MG63 (cell line): ENCODE data around the gene GAB2. TPM values are rescaled to one million over a fixed set of nuclear protein-coding genes. Genes with fewer than 3 reads are reported as not detected.
"Not testable (repeated sequence)": the region's sequence is repeated elsewhere in the genome, so short reads cannot be mapped to it uniquely, and the experiment has no call there.

ENCODE experiments used
- DNase-seq: peaks from one replicate; pipeline ENCODE4 v3.0.0-alpha.2; 2020
- H3K27me3 ChIP-seq: fragments of 250-450 bp; sonication (Bioruptor Pico); 2 replicates; pipeline ENCODE4 v1.5.1; 2020; ENCODE audit warnings: mild to moderate bottlenecking, moderate library complexity
- H3K36me3 ChIP-seq: fragments of 250-450 bp; sonication (Bioruptor Pico); 2 replicates; pipeline ENCODE4 v1.5.1; 2020; ENCODE audit warnings: mild to moderate bottlenecking, moderate library complexity
- H3K4me3 ChIP-seq: fragments of 250-450 bp; sonication (Bioruptor Pico); 2 replicates; pipeline ENCODE4 v1.5.1; 2020; ENCODE audit warnings: mild to moderate bottlenecking, moderate library complexity
- H3K9me3 ChIP-seq: fragments of 250-450 bp; sonication (Bioruptor Pico); 2 replicates; pipeline ENCODE4 v1.5.1; 2020; ENCODE audit warnings: mild to moderate bottlenecking, moderate library complexity
- total RNA-seq: library from RNA; depleted of rRNA; stranded (reverse); fragments of >200 nt; shearing (Covaris generic); gene quantifications from 2 replicates; pipeline ENCODE4 v1.2.3, GENCODE V29; 2014; ENCODE audit warnings: low replicate concordance

The GAB2 gene
- total RNA-seq, 1 experiment from 2014 or later, result under 0.01 TPM

GRCh38 chr11:78295991-78296930 lies 121.4 kb downstream of the GAB2 start:
- H3K27me3 ChIP-seq, result no peaks in the 10 kb centered on the region
- H3K4me3 ChIP-seq, result no peak overlapping the region
- peak; percentile 9 for DNase-seq
- H3K9me3 ChIP-seq, result no peaks in the 10 kb centered on the region
- H3K36me3 ChIP-seq, result no peaks in the 10 kb centered on the region

- no peaks in the 10 kb centered on the region for H3K9me3 ChIP-seq
- DNase-seq, result no peak
- no peaks in the 10 kb centered on the region for H3K36me3 ChIP-seq
Measured at GRCh38 chr11:78295347-78295746, 122.3 kb downstream of the GAB2 start.

DNA sequence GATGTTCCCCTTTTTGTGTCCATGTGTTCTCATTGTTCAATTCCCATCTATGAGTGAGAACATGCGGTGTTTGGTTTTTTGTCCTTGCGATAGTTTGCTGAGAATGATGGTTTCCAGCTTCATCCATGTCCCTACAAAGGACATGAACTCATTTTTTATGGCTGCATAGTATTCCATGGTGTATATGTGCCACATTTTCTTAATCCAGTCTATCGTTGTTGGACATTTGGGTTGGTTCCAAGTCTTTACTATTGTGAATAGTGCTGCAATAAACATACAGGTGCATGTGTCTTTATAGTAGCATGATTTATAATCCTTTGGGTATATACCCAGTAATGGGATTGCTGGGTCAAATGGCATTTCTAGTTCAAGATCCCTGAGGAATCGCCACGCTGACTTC lies 123.5 kb downstream of the GAB2 start:
- DNase-seq, H3K27me3 ChIP-seq, H3K9me3 ChIP-seq: not testable (repeated sequence)

More at GRCh38 chr11:78295347-78295746, 122.3 kb downstream of the GAB2 start:
- H3K27me3 ChIP-seq, result no peaks in the 10 kb centered on the region
- H3K4me3 ChIP-seq, result no peak overlapping the region

GRCh38 chr11:78293536-78293935 lies 124.1 kb downstream of the GAB2 start:
- Histone ChIP-seq H3K4me3 (no peak overlapping the region), H3K9me3 (no peaks in the 10 kb centered on the region), H3K27me3 (no peaks in the 10 kb centered on the region), H3K36me3 (no peaks in the 10 kb centered on the region)
- DNase-seq, result no peak

More for the DNA sequence above, 123.5 kb downstream of the GAB2 start:
- not testable (repeated sequence) for H3K36me3 ChIP-seq, H3K4me3 ChIP-seq

DNA sequence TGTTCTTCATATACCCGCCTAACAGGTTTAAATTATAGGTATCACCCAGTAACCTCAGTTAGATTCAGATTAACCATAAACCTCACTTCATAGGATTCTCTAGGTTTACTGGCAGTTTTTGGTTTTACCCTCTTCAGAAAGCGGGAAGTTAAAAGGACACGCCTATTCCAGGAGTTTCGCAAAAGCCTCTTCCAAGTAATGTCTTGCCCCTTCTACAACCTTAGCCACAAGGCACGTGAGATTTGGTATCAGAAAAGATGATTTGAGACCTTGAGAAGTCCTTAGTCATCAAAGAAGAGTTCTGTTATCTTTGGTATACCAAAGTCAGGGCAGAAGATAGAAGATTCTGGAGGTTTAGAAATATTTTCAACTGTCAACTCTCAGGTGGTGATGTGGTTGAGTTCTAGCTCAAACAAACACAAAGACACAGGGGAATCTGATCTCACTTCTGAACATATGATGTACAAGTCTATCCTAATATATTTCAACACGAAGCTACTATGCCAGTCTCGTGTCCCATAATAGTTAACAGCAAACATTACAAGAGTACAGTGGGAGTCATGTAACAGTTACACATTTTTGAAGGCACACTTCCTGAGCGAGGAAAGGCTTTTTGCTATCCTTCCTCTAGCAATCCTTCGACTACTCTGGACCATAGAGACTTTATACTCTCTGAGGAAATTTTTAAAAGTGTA lies 125.4 kb downstream of the GAB2 start:
- DNase-seq, result no peak
- H3K9me3 ChIP-seq, result no peaks in the 10 kb centered on the region
- H3K36me3 ChIP-seq, result no peaks in the 10 kb centered on the region
- H3K27me3 ChIP-seq, result no peaks in the 10 kb centered on the region
- H3K4me3 ChIP-seq, result no peak overlapping the region

GRCh38 chr11:78291503-78292108 lies 126.0 kb downstream of the GAB2 start:
- no peaks in the 10 kb centered on the region for H3K27me3 ChIP-seq
- H3K4me3 ChIP-seq, result no peak overlapping the region
- H3K9me3 ChIP-seq, result no peaks in the 10 kb centered on the region
- no peaks in the 10 kb centered on the region for H3K36me3 ChIP-seq
- DNase-seq, result no peak

GRCh38 chr11:78290293-78291176 lies 127.1 kb downstream of the GAB2 start:
- H3K36me3 ChIP-seq, result no peaks in the 10 kb centered on the region
- no peaks in the 10 kb centered on the region for H3K9me3 ChIP-seq
- H3K4me3 ChIP-seq, result no peak overlapping the region
- DNase-seq, result no peak
- H3K27me3 ChIP-seq, result 0 out of 2 replicates have a peak, but pooled peaks cover 4% of the 10 kb centered on the region

DNA sequence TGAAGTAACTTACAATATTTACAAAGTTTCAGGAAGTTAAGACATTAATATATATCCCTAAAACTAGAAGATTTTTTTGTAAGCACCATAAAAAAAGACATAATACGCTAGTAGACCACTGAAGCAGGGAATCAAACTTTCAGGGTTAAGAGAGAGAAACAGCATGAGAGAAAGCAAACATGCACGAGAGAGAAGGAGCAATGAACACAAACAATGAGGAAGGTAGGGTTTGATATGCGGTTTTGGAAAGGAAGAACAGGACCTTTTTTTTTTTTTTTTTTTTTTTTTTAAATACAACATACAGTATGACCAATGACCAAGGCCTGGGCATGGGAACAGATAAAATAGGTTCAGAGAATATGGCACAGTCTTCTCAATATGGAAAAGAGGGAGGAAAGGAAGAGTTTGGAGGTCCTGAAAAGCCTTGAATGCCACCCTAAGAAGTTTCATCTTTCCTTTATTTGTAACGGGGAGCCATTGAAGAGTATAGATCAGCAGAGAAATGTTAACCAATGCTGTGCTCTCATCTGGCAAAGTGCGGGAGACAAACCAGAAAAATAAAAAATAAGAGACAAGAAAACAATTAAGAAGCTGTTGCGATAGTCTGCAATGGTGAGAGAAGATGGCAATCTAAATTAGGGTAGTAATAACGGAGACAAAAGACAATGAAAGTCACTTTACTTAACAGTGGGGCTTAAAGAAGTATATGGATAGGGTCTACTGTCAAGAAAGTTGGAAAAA lies 127.9 kb downstream of the GAB2 start:
- no peak overlapping the region for H3K4me3 ChIP-seq
- no peaks in the 10 kb centered on the region for H3K36me3 ChIP-seq
- H3K9me3 ChIP-seq, result no peaks in the 10 kb centered on the region
- 0 out of 2 replicates have a peak, but pooled peaks cover 4% of the 10 kb centered on the region for H3K27me3 ChIP-seq
- no peak for DNase-seq

GRCh38 chr11:78284260-78284659 lies 133.4 kb downstream of the GAB2 start:
- H3K27me3 ChIP-seq, result 0 out of 2 replicates have a peak, but pooled peaks cover 6% of the 10 kb centered on the region
- H3K4me3 ChIP-seq, result no peak overlapping the region
- DNase-seq, result no peak
- no peaks in the 10 kb centered on the region for H3K36me3 ChIP-seq
- no peaks in the 10 kb centered on the region for H3K9me3 ChIP-seq

- H3K27me3 ChIP-seq, result 0 out of 2 replicates have a peak, but pooled peaks cover 6% of the 10 kb centered on the region
- no peak overlapping the region for H3K4me3 ChIP-seq
- DNase-seq, result no peak
- no peaks in the 10 kb centered on the region for H3K36me3 ChIP-seq
- no peaks in the 10 kb centered on the region for H3K9me3 ChIP-seq
Measured at GRCh38 chr11:78282821-78283220, 134.8 kb downstream of the GAB2 start.

DNA sequence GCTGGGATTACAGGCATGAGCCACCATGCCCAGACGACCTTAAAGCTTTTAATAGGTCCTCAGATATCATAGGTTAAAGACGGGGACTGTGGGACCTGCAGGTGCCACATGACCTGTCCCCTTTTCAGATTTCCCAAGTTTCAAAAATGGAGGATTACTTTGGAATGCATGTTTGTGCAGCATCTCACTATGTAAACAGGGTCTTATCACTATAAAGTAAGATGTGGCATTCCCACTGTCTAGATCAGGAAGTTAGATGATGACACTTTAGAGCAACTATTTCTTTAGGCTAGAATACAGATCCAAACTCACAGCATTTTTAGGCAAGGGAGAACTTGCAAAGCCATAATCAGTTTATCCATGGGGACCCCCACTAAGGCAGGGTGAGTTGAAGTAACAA lies 136.1 kb downstream of the GAB2 start:
- no peak for DNase-seq
- Histone ChIP-seq H3K9me3 (no peaks in the 10 kb centered on the region), H3K36me3 (no peaks in the 10 kb centered on the region), H3K4me3 (no peak overlapping the region), H3K27me3 (0 out of 2 replicates have a peak, but pooled peaks cover 6% of the 10 kb centered on the region)

- Histone ChIP-seq H3K9me3 (peaks cover under 1% of the 10 kb centered on the region; the same call in 1 of the 2 replicates), H3K27me3 (no peaks in the 10 kb centered on the region), H3K4me3 (no peak overlapping the region), H3K36me3 (no peaks in the 10 kb centered on the region)
- DNase-seq, result no peak
Measured at GRCh38 chr11:78277314-78277994, 140.2 kb downstream of the GAB2 start.

- Histone ChIP-seq H3K27me3 (no peaks in the 10 kb centered on the region), H3K36me3 (no peaks in the 10 kb centered on the region), H3K9me3 (peaks cover 2% of the 10 kb centered on the region; the same call in 1 of the 2 replicates), H3K4me3 (no peak overlapping the region)
- no peak for DNase-seq
Measured at GRCh38 chr11:78276311-78276710, 141.3 kb downstream of the GAB2 start.

DNA sequence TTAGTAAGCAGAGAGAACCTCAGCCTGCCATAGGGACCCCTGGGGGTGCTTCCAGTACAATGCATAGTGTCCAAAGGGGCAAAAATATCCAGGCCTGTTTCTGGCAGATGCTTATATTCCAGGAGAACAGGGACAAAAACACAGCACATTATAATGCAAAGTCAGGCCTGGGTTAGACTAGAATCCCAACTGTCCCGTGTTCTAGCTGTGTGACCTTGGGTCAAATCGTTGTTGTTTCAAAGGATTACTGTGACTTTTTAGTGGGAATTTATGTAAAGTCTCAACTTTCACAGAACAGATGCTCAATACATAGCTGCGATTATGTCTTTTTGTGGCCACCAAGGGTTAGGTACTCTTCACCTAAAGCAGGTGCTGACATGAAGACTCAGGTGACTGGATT lies 142.9 kb downstream of the GAB2 start:
- H3K27me3 ChIP-seq, result no peaks in the 10 kb centered on the region
- no peak overlapping the region for H3K4me3 ChIP-seq
- DNase-seq, result no peak
- peaks cover 2% of the 10 kb centered on the region; the same call in 1 of the 2 replicates for H3K9me3 ChIP-seq
- H3K36me3 ChIP-seq, result no peaks in the 10 kb centered on the region

DNA sequence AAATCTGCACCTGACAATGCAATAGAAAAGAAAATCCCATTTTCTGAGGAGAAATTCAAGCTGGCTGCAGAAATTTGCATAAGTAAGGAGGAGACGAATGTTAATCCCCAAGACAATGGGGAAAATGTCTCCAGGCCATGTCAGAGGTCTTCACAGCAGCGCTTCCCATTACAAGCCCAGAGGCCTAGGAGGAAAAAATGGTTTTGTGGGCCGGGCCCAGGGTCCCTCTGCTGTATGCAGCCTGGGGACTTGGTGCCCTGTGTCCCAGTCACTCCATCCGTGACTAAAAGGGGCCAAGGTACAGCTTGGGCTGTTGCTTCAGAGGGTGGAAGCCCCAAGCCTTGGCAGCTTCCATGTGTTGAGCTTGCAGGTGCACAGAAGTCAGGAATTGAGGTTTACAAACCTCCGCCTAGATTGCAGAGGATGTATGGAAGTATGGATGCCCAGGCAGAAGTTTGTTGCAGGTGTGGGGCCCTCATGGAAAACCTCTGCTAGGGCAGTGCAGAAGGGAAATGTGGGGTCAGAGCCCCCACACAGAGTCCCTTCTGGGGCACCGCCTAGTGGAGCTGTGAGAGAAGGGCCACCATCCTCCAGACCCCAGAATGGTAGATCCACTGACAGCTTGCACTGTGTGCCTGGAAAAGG lies 144.9 kb downstream of the GAB2 start:
- not testable (repeated sequence) for H3K4me3 ChIP-seq, H3K36me3 ChIP-seq, H3K9me3 ChIP-seq, DNase-seq, H3K27me3 ChIP-seq
